ENCODE data around the gene CFAP44. TPM values are rescaled to one million over a fixed set of nuclear protein-coding genes. Genes with fewer than 3 reads are reported as not detected.

Gene CFAP44
- total RNA-seq: 20.3 TPM

DNA sequence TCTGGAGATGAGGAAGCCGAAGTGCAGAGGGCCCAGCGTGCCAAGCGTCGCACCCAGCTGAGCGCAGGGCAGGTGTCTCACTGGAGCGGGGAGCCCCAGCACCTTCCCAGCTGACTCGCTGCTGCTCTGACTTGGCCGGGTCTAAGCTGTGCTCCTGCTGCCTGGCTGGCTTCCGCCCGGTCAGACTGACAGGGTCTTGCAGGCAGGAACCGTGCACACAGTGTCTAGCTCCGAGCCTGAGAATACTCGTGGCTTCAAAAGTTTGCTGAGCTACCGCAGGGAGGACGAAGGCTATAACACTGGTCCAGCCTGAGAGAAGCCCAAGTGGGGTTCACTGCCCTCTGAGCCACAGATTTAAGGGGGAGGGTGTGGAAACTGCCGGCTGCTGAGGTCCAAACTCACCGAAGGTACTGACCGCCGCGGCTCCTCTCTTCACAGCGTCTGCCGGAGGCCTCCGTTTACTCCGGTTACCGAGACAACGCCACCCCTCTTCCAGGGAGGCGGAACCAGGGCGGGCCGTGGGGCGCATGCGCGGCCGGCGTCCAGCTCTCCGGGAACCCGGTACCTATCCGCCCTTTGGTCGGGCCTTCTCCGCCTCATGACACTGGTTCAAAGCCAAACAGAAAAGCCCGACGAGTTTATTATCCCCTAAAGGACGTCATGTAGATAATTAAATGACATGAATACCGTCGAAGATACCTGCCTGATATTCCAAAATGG, at the start of gene CFAP44:
Gene CFAP44, minus strand, starts transcription at position 443 of the 720 bp plus-strand sequence. CDS start 7,829 bp downstream, outside the sequence.

Small RNAs within 50 kb of the gene (small RNA-seq; reads per million reads assigned to genes)
- not detected for gene MIR8076

Other genes with a start within 250 kb of the CFAP44 start
- 10.4 TPM for gene BOC, start 229.9 kb downstream of the CFAP44 start, total RNA-seq
- gene SPICE1, start 73.7 kb upstream of the CFAP44 start, total RNA-seq: 18.0 TPM
- 19.6 TPM for gene SIDT1, start 91.1 kb upstream of the CFAP44 start, total RNA-seq